AG04450 (cell line): ENCODE results near the gene DCAF8. TPM values are rescaled to one million over a fixed set of nuclear protein-coding genes. Genes with fewer than 3 reads are reported as not detected.

Experiments used
- CTCF ChIA-PET: fragments of 300-600, 350-600 bp; formaldehyde crosslinking; extraction: SDS; loops from one replicate; lab custom pipeline; 2022; ENCODE audit warnings: antibody characterized with exemption, inconsistent platforms; lab: Charles Lee
- POLR2A ChIA-PET: fragments of 350-600 bp; formaldehyde crosslinking; extraction: SDS; loops from one replicate; lab custom pipeline; 2021; ENCODE audit warnings: antibody characterized with exemption, inconsistent platforms; lab: Yijun Ruan, JAX
- DNase-seq: peaks from one replicate; pipeline ENCODE4 v3.0.0-alpha.2; 2011; ENCODE audit warnings: low read depth, low spot score
- H3K27ac ChIP-seq: one replicate; pipeline ENCODE4 v1.5.1; 2012; ENCODE audit warnings: low read depth, low read length, control low read depth
- H3K27me3 ChIP-seq: one replicate; pipeline ENCODE4 v1.6.0; 2012; ENCODE audit warnings: low read length; ENCODE audit not compliant: control insufficient read depth, insufficient read depth
- H3K4me3 ChIP-seq: 2 replicates; pipeline ENCODE4 v1.5.1; 2011; ENCODE audit warnings: mild to moderate bottlenecking, low read depth, low read length, control low read depth
- H3K9me3 ChIP-seq: 2 replicates; pipeline ENCODE4 v1.5.1; 2012; ENCODE audit warnings: low read length; ENCODE audit not compliant: control insufficient read depth, insufficient read depth
- polyA plus RNA-seq: library from polyadenylated mRNA; depleted of rRNA; stranded (reverse); fragments of >200 nt; gene quantifications from 2 replicates; pipeline ENCODE4 v1.2.3, GENCODE V29; 2011
- TF ChIP-seq, protein P1 (sequence below): IDR thresholded peaks from 2 replicates; pipeline ENCODE4 v1.5.1; 2011; ENCODE audit warnings: low read depth, low read length, control low read depth, inconsistent platforms

DCAF8 gene
- polyA plus RNA-seq, 1 experiment, result 108 TPM

DNA sequence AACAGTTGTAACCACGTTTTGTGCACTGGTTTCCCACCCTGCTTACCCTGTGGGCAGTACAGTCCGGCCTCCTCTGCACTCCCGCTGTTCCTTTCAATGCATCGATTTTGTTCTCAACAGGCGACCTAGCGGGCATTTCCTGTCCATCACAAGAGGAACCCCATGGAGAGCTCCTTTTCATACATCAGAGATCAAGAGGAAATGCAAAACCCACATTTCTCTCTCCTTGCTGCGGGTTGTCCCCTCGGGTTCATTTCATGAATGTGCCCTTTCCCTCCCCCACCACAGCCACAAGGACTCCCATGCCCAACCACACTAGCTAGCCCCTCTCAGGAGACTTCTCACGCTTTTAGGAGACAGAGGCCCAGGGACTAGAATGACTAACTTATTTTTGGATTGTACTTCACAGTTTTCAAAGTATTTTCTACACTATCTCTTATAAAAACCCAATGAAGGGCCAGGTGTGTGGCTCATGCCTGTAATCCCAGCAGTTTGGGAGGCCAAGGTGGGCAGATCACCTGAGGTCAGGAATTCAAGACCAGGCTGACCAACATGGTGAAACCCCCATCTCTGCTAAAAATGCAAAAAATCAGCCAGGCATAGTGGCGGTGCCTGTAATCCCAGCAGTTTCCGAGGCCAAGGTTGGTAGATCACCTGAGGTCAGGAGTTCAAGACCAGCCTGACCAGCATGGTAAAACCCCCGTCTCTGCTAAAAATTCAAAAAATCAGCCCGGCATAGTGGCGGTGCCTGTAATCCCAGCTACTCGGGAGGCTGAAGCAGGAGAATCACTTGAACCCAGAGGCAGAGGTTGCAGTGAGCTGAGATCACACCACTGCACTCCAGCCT, 92.6 kb downstream of the DCAF8 start:
- CTCF ChIA-PET, result interaction anchor here (0.7 to 1.2 kb wide), 4 partner anchors 23 to 85 kb away, joined by 3 to 5 read pairs (median 4); no protein-coding TSS in a partner anchor
- TF ChIP-seq, protein P1, sequence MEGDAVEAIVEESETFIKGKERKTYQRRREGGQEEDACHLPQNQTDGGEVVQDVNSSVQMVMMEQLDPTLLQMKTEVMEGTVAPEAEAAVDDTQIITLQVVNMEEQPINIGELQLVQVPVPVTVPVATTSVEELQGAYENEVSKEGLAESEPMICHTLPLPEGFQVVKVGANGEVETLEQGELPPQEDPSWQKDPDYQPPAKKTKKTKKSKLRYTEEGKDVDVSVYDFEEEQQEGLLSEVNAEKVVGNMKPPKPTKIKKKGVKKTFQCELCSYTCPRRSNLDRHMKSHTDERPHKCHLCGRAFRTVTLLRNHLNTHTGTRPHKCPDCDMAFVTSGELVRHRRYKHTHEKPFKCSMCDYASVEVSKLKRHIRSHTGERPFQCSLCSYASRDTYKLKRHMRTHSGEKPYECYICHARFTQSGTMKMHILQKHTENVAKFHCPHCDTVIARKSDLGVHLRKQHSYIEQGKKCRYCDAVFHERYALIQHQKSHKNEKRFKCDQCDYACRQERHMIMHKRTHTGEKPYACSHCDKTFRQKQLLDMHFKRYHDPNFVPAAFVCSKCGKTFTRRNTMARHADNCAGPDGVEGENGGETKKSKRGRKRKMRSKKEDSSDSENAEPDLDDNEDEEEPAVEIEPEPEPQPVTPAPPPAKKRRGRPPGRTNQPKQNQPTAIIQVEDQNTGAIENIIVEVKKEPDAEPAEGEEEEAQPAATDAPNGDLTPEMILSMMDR, result no peak
- no peak for DNase-seq
- POLR2A ChIA-PET, result no interaction called here
- Histone ChIP-seq H3K9me3 (no peaks in the 10 kb centered on the region), H3K27me3 (peaks cover 27% of the 10 kb centered on the region), H3K4me3 (no peak overlapping the region), H3K27ac (no peak overlapping the region)

DNA sequence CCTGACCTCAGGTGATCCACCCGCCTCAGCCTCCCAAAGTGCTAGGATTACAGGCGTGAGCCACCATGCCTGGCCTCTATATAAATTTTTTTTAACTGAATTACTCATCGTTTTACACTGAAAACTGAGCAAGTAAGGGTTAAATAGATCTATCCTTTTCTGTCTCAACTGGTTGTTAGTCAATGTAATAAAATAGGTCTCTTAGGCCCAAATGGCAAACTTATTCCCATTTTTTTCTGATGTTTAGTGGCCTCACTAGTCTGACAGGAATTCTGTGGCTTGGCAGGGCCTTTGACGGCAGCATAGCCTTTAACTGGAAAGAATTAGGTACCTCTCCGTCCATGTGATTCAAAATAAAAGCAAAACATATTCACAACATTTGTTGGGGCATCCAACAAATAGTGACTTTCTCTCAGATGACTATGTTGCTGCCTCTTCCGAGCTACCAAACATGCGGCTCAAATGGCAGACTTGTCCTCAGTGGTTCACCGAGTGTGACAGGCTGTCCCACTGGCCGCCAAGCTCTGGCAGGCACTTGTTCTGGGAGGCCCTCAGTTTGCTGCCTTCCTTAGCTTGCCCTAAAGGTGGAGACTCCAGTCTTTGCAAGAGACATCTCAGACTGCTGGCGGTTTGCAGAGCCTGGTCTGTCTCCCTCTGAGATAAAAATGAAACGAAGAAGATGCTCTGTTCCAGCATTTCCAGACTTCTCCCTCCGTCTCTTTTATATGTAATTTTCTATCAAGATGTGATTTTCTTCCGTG, 93.6 kb downstream of the DCAF8 start:
- no peaks in the 10 kb centered on the region for H3K9me3 ChIP-seq
- peaks cover 24% of the 10 kb centered on the region for H3K27me3 ChIP-seq
- H3K4me3 ChIP-seq, result no peak overlapping the region
- DNase-seq, result no peak
- ChIA-PET CTCF (interaction anchor here (0.7 to 0.9 kb wide), 3 partner anchors 25 to 84 kb away, joined by 3 to 5 read pairs (median 4); no protein-coding TSS in a partner anchor), POLR2A (no interaction called here)
- H3K27ac ChIP-seq, result no peak overlapping the region
- TF ChIP-seq, protein P1, result no peak

DNA sequence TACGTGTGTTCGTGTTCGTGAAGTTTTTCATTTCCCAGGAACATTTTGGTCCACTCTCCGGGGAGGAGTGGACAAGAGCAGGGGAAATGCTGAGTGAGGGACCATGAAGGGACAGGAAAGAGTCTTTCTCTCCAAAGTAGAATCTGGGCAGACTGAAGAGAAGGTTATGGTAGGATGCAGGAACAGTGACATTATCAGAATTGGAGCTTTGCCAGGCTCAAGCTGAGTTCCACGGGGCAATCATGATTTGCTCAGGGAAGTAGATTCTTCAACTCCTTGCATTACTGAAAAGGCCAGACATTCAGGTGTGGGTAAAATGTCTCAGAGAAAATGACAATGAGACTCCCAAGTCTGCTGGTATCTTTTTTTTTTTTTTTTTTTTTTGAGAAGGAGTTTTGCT, 94.3 kb downstream of the DCAF8 start:
- CTCF ChIA-PET, result interaction anchor here (0.7 kb wide), 1 partner anchor 84 kb away, joined by 4 read pairs; no protein-coding TSS in a partner anchor
- no peak for DNase-seq
- TF ChIP-seq, protein P1, result no peak
- POLR2A ChIA-PET, result no interaction called here
- Histone ChIP-seq H3K4me3 (no peak overlapping the region), H3K9me3 (no peaks in the 10 kb centered on the region), H3K27me3 (peaks cover 21% of the 10 kb centered on the region), H3K27ac (no peak overlapping the region)

DNA sequence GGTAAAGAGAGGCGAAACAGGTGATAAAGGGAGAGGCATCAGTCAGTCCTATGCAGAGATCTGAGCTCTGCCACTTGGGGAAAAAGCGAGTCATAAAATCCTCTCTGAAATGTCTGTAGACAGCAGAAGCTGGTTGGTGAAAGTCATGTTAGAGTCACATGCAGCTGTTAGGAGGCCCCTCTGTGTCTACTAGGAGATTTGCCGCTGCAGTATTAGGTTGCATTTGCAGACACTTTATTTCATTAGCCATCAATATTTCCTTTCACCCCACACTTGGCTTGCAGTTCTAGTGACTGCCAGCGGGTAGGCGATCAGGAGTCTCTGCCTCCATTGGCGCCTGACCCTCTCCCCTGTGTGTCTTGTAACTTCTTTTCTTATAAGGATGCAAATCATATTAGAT, 94.8 kb downstream of the DCAF8 start:
- Histone ChIP-seq H3K9me3 (no peaks in the 10 kb centered on the region), H3K27me3 (peaks cover 17% of the 10 kb centered on the region), H3K27ac (no peak overlapping the region), H3K4me3 (no peak overlapping the region)
- DNase-seq, result no peak
- POLR2A ChIA-PET, result no interaction called here
- TF ChIP-seq, protein P1, result no peak
- CTCF ChIA-PET, result no interaction called here
